Esophagus squamous epithelium (tissue), 5 donors: ENCODE measurements around the gene XRCC3. TPM values are rescaled to one million over a fixed set of nuclear protein-coding genes. Genes with fewer than 3 reads are reported as not detected.

Experiments
- DNase-seq: peaks from one replicate; lab custom pipeline; 2025; lab: John Stamatoyannopoulos, UW
- H3K27ac ChIP-seq, 4 donors: fragments of 200-600 bp; sonication (generic); one replicate each; pipeline ENCODE4 v1.5.1; 2016 to 2019; ENCODE audit warnings: mild to moderate bottlenecking in 1 of 4
- H3K27me3 ChIP-seq, 4 donors: fragments of 200-600 bp; sonication (generic); 1 replicate in 3 of 4; 2 replicates in 1 of 4; pipeline versions ENCODE4 v1.5.1 to v1.6.0; 2017 to 2021; ENCODE audit warnings: antibody characterized with exemption in 1 of 4
- H3K36me3 ChIP-seq, 3 donors: fragments of 200-600 bp; sonication (generic); one replicate each; pipeline ENCODE4 v1.5.1; 2016 to 2019
- H3K4me1 ChIP-seq, 3 donors: fragments of 200-600 bp; sonication (generic); one replicate each; pipeline ENCODE4 v1.5.1; 2017 to 2019
- H3K4me3 ChIP-seq, 4 donors: fragments of 200-600 bp; sonication (generic); 1 replicate in 3 of 4; 2 replicates in 1 of 4; pipeline ENCODE4 v1.5.1; 2016 to 2019; ENCODE audit warnings: mild to moderate bottlenecking in 2 of 4, moderate library complexity in 1 of 4
- H3K9me3 ChIP-seq, 3 donors: fragments of 200-600 bp; sonication (generic); one replicate each; pipeline ENCODE4 v1.5.1; 2016 to 2019
- CTCF ChIP-seq, 6 experiments: fragments of 450-650 bp in 4 of 6; fragments of 200-600 bp in 2 of 6; sonication (generic) in 2 of 6; IDR thresholded peaks; one replicate each; pipeline ENCODE4 v1.5.1; 2016 to 2019; ENCODE audit warnings: antibody characterized with exemption in 6 of 6, mild to moderate bottlenecking in 4 of 6, moderate library complexity in 4 of 6
- POLR2A ChIP-seq, 4 donors: fragments of 450-650 bp; IDR thresholded peaks; one replicate each; pipeline ENCODE4 v1.6.1; 2017; ENCODE audit warnings: antibody characterized with exemption in 4 of 4, mild to moderate bottlenecking in 4 of 4, moderate library complexity in 3 of 4
- WGBS, 2 donors: methylation state at CpG; one replicate each; pipeline ENCODE4 v1.1.5; 2018; 5-methylcytosine and 5-hydroxymethylcytosine counted together
- intact Hi-C: fragments of 100-400 bp; cut with DNase I; formaldehyde crosslinking; loops from one replicate; pipeline ENCODE4 v1.15.0; 2022
- total RNA-seq, 4 donors: library from RNA; depleted of rRNA; stranded (reverse); fragments of >200 nt; gene quantifications; one replicate each; pipeline ENCODE4 v1.1.0, GENCODE V29; 2016
- donor health status: DM: yes; HTN: yes; CAD: no.

The XRCC3 gene
- total RNA-seq, 4 donors from 2014 or later, result 10.9 to 17.8 (median 12.6) TPM

- H3K4me3 ChIP-seq, result peak overlapping the region in 1 of 4 donors; percentile 31
- H3K27ac ChIP-seq, result peak overlapping the region in 3 of 4 donors; percentile 30 to 57 (median 40)
- intact Hi-C loops, result no loop called here
- 17% methylated on average over 10 of the region's 16 CpGs; no CpG with 5 or more reads in 1 of the 2 donors for WGBS, 2 donors
- DNase-seq, result no peak
- no peak for TF ChIP-seq POLR2A (IDR thresholded peaks at IDR 0.05)
- no peak for TF ChIP-seq CTCF (IDR thresholded peaks at IDR 0.05)
- H3K4me1 ChIP-seq, result peaks cover 40 to 91% (median 69%) of the 10 kb centered on the region in 3 donors
- H3K36me3 ChIP-seq, result peaks cover 0 to 27% (median 0%) of the 10 kb centered on the region in 3 donors
- no peaks in the 10 kb centered on the region for H3K27me3 ChIP-seq
- H3K9me3 ChIP-seq, result no peaks in the 10 kb centered on the region
Measured at GRCh38 chr14:103718572-103718971, 3.3 kb upstream of the XRCC3 start.

- H3K4me3 ChIP-seq, result peak overlapping the region; percentile 64 to 100 (median 88)
- H3K9me3 ChIP-seq, result no peaks in the 10 kb centered on the region
- peaks cover 42 to 91% (median 70%) of the 10 kb centered on the region in 3 donors for H3K4me1 ChIP-seq
- no peaks in the 10 kb centered on the region for H3K27me3 ChIP-seq
- H3K27ac ChIP-seq, result peak overlapping the region in 3 of 4 donors; percentile 79 to 98 (median 95)
- no peak for DNase-seq
- H3K36me3 ChIP-seq, result peaks cover 0 to 27% (median 0%) of the 10 kb centered on the region in 3 donors
- 73 to 77% methylated on average over 17 of the region's 17 CpGs for WGBS, 2 donors
- intact Hi-C loops, result no loop called here
- no peak for TF ChIP-seq CTCF (IDR thresholded peaks at IDR 0.05)
- TF ChIP-seq POLR2A (IDR thresholded peaks at IDR 0.05), result no peak
Measured at GRCh38 chr14:103716899-103717411, 1.7 kb upstream of the XRCC3 start.

- H3K4me3 ChIP-seq, result peak overlapping the region; percentile 64 to 100 (median 88)
- H3K4me1 ChIP-seq, result peaks cover 49 to 91% (median 70%) of the 10 kb centered on the region in 3 donors
- DNase-seq, result no peak
- H3K27me3 ChIP-seq, result no peaks in the 10 kb centered on the region
- intact Hi-C loops, result no loop called here
- H3K9me3 ChIP-seq, result no peaks in the 10 kb centered on the region
- peaks cover 0 to 25% (median 0%) of the 10 kb centered on the region in 3 donors for H3K36me3 ChIP-seq
- 0% methylated on average over 3 of the region's 72 CpGs; no CpG with 5 or more reads in 1 of the 2 donors for WGBS, 2 donors
- H3K27ac ChIP-seq, result peak overlapping the region; percentile 79 to 98 (median 96)
- TF ChIP-seq POLR2A (IDR thresholded peaks at IDR 0.05) (no peak), CTCF (IDR thresholded peaks at IDR 0.05) (no peak)
Measured at GRCh38 chr14:103716091-103716801, 995 bp upstream of the XRCC3 start.

- WGBS, 2 donors, result 47 to 50% methylated on average over 13 to 14 of the region's 16 CpGs
- no peak for DNase-seq
- H3K9me3 ChIP-seq, result no peaks in the 10 kb centered on the region
- no peaks in the 10 kb centered on the region for H3K27me3 ChIP-seq
- intact Hi-C loops, result no loop called here
- H3K27ac ChIP-seq, result peak overlapping the region in 2 of 4 donors; percentile 46 to 89
- peak overlapping the region in 3 of 4 donors; percentile 64 to 100 (median 87) for H3K4me3 ChIP-seq
- peaks cover 59 to 91% (median 84%) of the 10 kb centered on the region in 3 donors for H3K4me1 ChIP-seq
- TF ChIP-seq CTCF (IDR thresholded peaks at IDR 0.05), result no peak
- no peak for TF ChIP-seq POLR2A (IDR thresholded peaks at IDR 0.05)
- H3K36me3 ChIP-seq, result peaks cover 0 to 13% (median 0%) of the 10 kb centered on the region in 3 donors
Measured at GRCh38 chr14:103714063-103714724, 1.1 kb downstream of the XRCC3 start.
